H1 (cell line): ENCODE data around the gene TBL1Y. TPM values are rescaled to one million over a fixed set of nuclear protein-coding genes. Genes with fewer than 3 reads are reported as not detected.

Source experiments
- BRCA1 ChIP-seq: IDR thresholded peaks from 2 replicates; pipeline ENCODE4 v1.6.1; 2012; ENCODE audit warnings: low read depth, low read length, improper control_type of control experiment
- GABPA ChIP-seq: IDR thresholded peaks from 2 replicates; pipeline ENCODE4 v1.6.1; 2011; ENCODE audit warnings: mild to moderate bottlenecking, low read length, moderate library complexity, borderline replicate concordance; ENCODE audit not compliant: insufficient read depth
- polyA plus RNA-seq, 7 experiments: library from polyadenylated mRNA; depleted of rRNA in 3 of 7; stranded (reverse) in 5 of 7; unstranded in 2 of 7; fragments of >200 nt in 5 of 7; fragments of 200-250 nt in 2 of 7; gene quantifications; 1 replicate in 5 of 7; 2 replicates in 1 of 7; 4 replicates in 1 of 7; pipeline versions ENCODE4 v1.2.1 to v1.2.3, GENCODE V29; 2011 to 2013; ENCODE audit warnings: missing spikeins in 2 of 7, mixed read lengths in 2 of 7
- total RNA-seq: library from RNA; stranded (reverse); fragmentation: NEBNext Ultra II Directional; extraction: Animal tissue kit (Norgen Biotek cat#: 25700); gene quantifications from 2 replicates; pipeline ENCODE4 v1.2.1, GENCODE V29; 2021
- TF ChIP-seq, protein P1 (sequence below): IDR thresholded peaks from 2 replicates; pipeline ENCODE4 v1.6.1; 2012; ENCODE audit warnings: inconsistent platforms

The TBL1Y gene
- total and polyA plus RNA-seq, 2 of the 8 experiments (the other 6 are each of a cell fraction or from before 2014, with no cell fraction given), result 2.5 to 4.2 TPM

DNA sequence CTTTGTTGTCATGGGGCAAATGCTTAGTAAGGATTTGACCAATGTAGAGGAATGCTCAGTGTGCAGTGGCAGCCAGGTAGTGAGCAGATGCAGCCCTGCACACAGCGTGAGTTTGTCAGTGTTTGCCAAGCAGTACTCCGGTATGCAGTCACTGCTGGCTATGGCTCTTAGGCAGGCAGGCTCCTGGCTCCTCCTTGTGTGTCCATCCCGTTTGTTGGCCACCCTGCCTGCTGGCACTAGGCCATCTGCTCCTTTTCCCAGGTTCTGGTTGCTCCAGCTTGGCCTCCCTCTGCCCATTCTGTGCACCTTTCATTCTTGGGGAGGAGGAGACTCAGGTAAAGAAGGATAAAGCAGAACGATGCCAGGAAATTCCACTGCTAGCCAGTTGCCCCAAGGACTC is 106.0 kb downstream of the TBL1Y start (continued):
- TF ChIP-seq GABPA (no peak), BRCA1 (no peak)
- TF ChIP-seq, protein P1, sequence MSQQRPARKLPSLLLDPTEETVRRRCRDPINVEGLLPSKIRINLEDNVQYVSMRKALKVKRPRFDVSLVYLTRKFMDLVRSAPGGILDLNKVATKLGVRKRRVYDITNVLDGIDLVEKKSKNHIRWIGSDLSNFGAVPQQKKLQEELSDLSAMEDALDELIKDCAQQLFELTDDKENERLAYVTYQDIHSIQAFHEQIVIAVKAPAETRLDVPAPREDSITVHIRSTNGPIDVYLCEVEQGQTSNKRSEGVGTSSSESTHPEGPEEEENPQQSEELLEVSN, result no peak
